A204.1 (cell line): Measurements from ENCODE around the gene SLC7A7.
"Not testable (repeated sequence)": the region's sequence is repeated elsewhere in the genome, so short reads cannot be mapped to it uniquely, and the experiment has no call there.

ENCODE experiments used
- FAIRE-seq: peaks from 2 replicates; lab custom pipeline; 2012; peaks lifted over from hg19 to GRCh38; lab: Jason Lieb, UNC

SLC7A7 gene

GRCh38 chr14:22843123-22843925 is 28.1 kb upstream of the SLC7A7 start:
- FAIRE-seq, result no peak

DNA sequence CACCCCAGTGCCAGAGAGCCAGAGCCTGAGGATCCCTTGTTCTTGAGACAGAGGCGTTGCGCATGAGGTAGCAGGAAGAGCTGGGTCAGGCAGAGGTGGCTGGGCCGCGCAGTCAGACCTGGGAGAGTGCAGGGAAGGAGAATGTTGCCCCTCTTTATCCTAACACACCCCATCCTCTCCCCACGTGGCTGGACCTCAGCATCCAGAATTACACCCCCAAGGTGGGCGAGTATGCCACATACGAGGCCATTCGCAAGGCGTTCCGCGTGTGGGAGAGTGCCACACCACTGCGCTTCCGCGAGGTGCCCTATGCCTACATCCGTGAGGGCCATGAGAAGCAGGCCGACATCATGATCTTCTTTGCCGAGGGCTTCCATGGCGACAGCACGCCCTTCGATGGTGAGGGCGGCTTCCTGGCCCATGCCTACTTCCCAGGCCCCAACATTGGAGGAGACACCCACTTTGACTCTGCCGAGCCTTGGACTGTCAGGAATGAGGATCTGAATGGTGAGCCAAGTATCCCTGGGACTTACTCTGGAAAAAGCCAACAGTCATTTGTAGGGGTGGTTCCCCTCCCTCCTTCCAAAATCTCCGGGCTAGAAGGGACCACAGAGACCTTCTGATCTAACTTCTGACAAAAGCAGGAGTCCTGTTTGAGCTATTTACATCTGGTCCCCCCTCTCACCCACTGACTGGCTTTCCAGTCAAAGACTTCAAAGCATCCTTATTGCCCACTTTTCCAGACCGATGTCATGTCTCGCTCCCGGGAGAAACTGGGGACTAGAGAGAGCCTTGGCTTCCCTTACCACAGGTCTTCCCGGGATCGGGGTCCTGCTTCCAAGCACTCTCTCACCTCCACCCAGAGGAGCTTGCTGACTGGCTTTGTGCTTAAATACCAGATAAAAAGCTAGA is 27.2 kb upstream of the SLC7A7 start:
- no peak for FAIRE-seq

GRCh38 chr14:22841769-22842168 is 26.5 kb upstream of the SLC7A7 start:
- no peak for FAIRE-seq

GRCh38 chr14:22841311-22841710 is 26.1 kb upstream of the SLC7A7 start:
- FAIRE-seq, result no peak

DNA sequence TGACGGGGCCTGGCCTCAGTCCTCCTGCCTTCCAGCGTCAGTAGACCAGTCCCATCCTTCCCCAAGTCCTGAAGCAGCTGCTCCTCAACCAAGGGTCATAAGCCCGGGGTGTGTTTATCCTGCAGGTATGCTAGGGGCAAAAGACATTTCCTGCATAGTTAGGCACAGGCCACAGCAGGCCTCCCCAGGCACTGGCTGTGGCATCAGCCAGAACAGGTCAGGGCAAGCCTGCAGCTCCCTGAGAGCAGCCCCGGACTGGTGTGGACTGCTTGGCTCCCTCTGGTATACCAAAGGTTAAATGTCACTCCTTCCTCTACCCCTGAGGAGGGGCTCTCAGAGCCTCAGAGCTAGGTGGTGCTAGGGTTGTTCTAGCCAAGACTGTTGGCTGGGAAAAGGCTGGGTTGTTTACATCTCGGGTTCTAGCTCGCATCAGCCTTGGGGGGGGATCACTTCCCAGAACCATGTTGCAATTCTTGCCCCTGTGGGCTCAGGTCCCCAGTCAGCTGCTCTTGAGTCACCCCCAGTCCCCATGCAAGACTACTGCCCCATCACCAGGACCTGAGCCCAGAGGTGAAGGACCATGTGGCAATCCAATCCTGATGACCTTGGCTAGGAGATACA is 24.0 kb upstream of the SLC7A7 start:
- no peak for FAIRE-seq

GRCh38 chr14:22838631-22839041 is 23.4 kb upstream of the SLC7A7 start:
- FAIRE-seq, result no peak

DNA sequence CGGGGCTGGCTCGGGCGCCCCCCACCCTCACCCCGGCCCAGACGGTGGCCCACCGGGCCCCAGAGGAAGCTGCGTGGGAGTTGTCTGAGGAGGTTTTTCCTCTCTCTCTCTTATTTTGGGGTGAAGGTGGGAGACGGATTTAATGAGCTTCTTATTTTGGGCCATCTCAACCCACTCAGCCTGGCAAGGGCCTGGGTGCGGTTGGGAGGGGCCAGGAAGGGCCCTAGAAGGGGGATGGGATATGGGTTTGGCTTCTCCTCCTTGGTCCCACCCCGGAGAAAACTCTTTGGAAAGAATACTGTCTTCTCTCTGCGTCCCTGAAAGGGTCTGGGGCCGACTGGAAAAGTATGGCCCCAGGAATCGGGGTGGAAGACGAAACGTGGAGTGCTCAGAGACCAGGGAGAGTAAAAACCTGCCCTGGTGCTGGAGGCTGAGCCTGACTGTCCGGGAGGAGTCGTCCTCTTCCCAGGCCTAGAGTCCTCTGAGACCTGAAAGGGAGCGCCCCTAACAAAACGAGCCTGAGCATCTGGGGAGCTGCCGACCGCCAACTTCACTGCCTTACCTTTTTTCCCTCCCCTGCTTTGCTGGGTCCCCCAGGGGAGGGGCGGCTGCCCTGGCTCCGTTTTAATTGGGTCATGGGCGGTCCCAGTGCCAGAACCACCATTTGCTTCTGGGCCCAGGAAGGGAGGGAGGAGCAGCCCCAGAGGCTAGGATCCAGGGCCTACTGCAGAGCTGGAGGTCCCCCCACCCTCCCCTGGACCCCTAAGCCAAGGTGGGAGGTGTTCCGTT is 22.7 kb upstream of the SLC7A7 start:
- FAIRE-seq, result no peak

DNA sequence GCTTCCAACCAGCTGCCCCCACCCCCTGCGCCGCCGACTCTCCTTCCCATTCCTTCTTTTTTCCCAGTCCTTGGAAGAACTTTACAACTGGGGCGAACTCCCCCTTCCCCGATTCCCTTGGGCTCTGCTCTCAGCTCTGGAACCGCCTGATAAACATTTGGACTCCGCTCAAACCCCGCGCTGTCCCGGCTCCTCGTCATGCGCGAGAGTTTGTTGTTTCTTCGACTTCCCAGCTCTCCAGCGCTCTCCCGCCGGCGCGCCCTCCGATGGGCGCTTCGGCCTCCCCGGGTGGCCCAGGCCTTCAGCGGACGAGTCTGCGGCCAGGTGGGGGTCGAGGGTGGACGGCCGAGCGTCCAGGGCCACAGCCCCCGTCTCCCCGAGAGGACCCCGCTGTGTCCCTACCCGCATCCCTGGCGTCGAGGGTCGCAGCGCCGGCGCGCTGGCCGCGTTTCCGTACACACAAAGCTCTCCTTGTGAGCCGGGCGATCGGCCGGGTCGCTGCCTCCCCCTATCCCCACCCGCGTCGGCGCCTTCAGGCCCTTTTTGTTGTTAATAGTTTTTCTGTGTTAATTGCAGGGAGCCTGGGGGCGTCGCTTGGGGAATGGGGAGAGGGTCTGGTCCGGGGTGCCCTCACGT is 22.0 kb upstream of the SLC7A7 start:
- FAIRE-seq, result no peak

- no peak for FAIRE-seq
These were observed 21.3 kb upstream of the SLC7A7 start, which contains the start of gene MMP14 for GRCh38 chr14:22836301-22837113. Gene MMP14 (plus strand): TSS chr14:22836585. CDS start chr14:22836818, 233 bp downstream.

- no peak for FAIRE-seq
These were observed 20.3 kb upstream of the SLC7A7 start for GRCh38 chr14:22835505-22835904.

DNA sequence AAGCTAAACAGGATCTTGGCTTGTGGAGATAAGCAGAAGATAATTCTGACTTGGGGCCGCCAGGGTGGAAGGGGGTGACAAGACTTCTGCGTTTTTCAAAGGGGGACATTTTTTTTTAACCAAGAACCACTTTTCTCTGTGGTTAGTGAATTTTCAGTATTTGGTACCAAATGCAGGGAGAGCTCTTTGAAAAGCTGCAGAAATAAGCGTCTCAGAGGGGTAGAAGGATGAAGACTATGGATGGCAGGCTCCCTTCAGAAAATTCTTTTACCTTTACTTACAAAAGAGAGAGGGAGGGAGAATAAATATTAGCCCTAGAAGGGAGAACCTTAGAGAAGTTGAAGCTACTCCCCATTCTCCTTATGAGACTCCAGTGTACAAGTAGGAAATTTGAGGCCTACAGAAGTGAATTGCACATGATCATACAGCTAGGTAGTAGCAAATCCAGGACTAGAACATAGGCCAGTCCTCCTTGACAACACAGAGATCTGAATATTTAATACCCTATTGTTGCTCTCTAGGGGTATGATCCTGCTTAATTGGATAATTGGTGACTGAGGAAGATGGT is 15.3 kb upstream of the SLC7A7 start:
- FAIRE-seq, result no peak

DNA sequence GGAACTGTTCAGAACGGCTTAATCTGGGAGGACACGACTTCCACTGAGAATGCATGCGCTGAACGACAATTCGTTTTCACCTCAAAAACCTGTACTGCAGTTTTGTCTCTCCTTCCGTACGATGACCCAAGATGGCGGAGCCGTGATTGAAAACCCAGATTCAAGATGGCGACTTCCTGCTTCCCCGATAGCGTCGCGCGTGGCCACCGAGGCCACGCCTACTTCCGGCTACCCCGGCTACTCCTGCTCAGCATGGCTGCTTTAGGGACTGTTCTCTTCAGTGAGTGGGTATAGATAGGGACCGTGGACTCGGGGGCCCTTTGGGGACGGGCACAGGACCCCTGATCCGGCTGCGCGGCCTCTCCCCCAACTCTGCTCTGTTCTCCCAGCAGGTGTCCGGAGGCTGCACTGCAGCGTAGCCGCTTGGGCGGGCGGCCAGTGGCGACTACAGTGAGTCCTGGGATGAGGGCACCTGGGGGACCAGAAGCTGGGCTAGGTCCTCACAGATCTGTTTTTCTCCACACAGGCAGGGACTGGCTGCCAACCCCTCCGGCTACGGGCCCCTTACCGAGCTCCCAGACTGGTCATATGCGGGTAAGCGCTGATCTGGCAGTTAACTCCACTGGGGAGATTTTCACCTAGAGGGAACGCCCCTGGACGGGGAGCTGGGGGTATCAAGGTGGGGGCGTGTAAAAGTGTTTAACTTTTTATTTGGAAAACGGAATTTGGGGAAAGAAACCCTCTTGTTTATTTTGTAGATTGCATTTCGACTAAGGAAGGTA is 14.6 kb upstream of the SLC7A7 start, which contains the start of gene MRPL52:
Gene MRPL52, plus strand, starts transcription at position 227 of the 782 bp plus-strand sequence. Its CDS starts 26 bp downstream, at position 253.
- peak; percentile 35 for FAIRE-seq

- FAIRE-seq, result not testable (repeated sequence)
These were observed 13.9 kb upstream of the SLC7A7 start for GRCh38 chr14:22829076-22829660.

GRCh38 chr14:22824711-22825359 is 9.6 kb upstream of the SLC7A7 start:
- no peak for FAIRE-seq

DNA sequence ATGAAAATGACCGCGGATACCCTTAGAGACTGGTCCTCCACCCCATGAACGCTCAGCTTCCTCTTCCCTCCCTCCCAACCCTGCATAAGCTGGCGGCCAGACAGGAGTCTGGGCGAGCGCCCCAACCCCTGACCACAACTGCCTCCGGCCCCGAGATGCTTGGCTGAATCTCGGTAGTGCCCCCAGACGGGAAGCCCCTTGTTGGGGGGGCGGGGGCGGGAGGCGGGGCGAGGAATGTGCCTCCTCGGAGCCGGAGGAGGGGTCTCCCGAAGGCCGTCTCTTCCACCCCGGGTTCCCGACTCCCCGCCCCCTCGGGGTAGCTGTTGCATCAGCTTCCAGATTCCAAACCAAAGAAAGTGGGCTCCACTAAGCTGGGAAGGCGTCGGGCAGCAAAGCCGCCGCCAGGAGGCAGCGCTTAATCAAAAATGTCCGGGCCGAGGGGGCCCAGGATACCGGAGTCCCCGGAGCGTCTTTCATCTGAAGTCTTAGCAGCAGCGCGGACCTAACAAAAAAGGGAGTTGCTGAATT is 7.4 kb upstream of the SLC7A7 start:
- FAIRE-seq, result no peak

DNA sequence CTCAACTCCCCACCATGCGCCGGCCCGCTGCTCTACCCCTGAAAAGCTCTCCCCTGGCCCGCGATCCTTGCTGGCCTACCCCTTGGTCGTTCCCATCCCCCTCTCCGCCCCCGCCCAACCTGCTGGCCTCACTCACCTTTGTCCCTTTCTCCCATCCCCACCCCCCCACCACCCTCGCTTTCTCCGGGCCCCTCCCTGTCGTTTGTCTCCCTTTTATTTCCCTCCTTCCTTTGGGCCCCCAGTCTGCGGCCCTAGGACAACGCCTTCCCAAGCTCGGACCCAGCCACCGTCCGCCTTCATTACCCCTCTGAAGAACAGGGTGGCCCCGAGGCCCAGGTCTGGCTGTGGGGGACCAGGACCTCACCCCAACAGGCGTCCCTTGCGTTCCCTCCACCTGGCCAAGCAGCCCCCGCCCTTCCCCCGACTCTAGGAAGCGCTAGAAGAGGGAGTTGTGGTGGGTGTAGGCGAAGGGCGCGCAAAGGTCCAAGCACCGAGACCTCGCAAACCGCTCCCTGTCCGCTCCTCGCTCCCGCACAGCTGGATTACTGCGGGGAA is 6.9 kb upstream of the SLC7A7 start:
- no peak for FAIRE-seq

DNA sequence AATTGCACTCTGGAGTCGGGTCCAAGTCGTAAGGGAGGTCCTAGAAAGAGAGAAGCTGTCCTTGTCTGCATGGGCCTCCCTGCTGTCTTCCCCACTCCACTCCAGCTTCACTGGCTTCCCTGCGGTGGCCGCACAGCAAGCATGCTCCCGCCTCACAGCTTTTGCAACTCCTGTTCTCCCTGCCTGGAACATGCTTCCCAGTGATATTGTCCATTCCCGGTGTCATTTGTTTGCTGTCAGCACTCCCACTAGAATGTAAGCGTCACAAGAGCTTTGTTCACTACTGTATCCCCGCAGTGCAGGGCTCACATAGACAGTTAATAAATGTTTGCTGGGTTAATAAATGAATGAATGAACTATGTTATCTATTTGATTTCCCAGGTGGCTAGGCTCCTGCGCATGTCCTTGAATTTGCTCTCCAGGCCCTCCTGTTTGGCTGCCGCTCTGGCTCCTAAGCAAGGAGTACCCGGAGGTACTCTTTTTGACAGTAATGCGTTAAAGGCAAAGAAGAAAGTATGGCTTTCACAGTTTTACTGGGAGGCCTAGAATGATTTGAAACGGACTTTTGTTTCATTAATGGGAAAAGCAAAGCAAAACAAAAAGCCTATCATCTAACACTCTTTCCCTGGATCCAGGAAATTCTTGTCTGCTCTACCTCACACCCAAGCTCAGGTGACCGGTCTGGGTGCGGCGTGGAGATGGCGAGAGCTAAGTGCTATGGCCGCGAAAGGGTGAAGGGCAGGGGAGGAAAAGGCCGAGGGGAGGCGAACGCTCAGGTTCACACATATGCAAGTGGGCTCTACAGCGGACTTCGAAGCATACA is 6.2 kb upstream of the SLC7A7 start:
- no peak for FAIRE-seq
